CD1c-positive myeloid dendritic cell (primary cell): ENCODE data around the gene CCDC148.

Experiments
- DNase-seq: peaks from one replicate; pipeline ENCODE4 v3.0.0-alpha.2; 2016; ENCODE audit errors: extremely low spot score

The CCDC148 gene

GRCh38 chr2:158212301-158212700, 244.3 kb downstream of the CCDC148 start:
- no peak for DNase-seq

DNA sequence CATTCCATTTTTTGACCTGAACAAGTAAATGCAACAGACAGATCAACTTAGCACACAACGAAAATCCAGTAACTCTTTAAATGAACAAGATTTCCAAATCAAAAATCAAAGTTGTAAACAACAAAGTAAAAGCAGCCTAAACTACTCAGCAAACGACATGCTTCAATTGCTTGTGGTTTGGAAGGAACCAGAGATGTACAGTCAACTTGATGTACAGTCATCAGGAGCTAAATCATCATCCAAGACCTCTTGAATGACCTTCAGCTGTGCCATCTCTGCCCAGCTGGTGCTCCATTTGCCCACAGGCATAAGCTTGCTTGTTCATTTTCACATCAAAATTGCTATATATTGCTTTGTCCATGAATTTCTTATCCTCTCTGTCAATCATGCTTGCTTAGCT, 245.1 kb downstream of the CCDC148 start:
- DNase-seq = no peak

- DNase-seq = no peak
Measured at GRCh38 chr2:158207354-158207753, 249.2 kb downstream of the CCDC148 start.

GRCh38 chr2:158205215-158205614, 251.3 kb downstream of the CCDC148 start:
- no peak for DNase-seq

- DNase-seq = no peak
Measured at GRCh38 chr2:158204741-158205165, 251.8 kb downstream of the CCDC148 start.

DNA sequence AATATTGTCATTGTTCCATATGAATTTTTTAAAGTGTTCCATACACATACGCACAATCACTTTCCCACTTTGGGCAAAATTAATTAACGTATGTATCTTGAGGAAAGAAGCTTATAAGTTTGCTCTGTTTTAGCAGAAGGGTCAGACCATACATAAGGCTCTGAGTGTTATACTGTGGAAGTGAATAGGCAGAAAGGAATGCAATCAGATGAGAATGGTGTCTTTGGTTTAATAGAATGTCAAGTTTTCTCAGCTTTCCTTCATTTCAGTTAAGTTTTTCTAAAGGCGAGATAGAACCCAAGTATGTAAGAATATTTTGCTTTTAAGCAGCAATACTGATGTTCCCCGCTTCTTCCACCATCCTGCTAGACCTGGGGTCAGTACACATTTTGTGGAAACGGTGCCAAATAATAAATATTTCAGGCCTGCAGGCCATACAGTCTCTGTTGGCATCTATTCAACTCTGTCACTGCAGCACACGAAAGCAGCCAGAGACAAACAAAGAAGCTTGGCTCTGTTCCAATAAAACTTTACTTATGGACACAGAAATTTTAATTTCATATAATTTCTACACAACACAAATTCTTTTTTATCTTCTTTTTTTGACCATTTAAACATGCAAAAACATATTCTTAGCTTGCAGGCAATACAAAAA, 254.3 kb downstream of the CCDC148 start:
- DNase-seq = no peak

DNA sequence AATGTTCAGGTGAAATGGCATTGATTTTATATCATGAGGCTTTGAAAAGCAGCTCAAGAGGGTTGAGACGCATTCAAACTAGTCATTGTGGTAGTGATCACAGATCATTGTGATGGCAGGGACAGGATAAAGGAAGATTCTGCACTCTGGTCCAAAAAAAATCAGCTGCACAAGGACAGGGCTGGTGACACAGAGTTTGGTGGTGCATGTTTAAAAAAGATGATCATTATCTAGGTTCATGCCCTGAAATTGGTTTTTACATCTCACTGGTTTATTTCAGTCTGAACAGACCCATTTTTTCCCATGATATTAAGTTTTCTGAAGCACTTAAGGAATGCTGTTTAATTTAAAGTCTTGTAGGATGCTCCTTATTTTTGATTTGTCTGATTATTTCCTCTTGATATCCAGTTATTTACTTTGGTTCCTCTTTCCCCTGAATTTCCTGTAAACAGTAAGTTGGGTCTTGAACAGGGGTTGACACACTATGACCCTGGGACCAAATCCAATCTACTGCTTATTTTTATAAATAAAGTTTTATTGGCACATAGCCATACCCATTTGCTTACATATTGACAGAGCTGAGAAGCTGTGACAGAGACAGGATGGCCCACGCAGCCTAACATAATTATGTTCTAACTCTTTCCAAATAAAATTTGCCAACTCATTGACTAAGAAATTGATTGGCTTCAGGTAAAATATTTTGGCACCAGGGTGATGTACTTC, 256.5 kb downstream of the CCDC148 start:
- DNase-seq = no peak

DNA sequence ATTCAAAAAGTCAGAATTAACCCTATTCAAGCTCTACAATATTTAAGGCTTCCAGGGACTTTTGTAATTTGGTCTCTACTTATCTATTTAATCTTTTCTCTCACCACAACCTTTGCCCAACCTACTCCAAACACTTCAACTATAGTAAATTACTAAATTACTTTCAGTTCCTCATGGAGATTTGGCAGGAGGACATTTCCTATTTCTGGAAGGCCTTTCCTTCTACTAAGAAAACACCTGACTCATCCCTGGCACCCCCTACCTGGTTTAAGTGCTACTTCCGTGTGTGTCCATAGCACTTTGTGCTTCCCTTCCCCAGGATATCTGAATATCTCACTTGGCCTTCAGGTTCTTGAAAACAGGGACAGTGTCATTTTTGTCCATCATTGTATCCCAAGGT, 258.6 kb downstream of the CCDC148 start:
- DNase-seq = peak; percentile 57

GRCh38 chr2:158194229-158194628, 262.3 kb downstream of the CCDC148 start:
- no peak for DNase-seq

- DNase-seq = no peak
Measured at GRCh38 chr2:158192515-158193443, 263.8 kb downstream of the CCDC148 start.

DNA sequence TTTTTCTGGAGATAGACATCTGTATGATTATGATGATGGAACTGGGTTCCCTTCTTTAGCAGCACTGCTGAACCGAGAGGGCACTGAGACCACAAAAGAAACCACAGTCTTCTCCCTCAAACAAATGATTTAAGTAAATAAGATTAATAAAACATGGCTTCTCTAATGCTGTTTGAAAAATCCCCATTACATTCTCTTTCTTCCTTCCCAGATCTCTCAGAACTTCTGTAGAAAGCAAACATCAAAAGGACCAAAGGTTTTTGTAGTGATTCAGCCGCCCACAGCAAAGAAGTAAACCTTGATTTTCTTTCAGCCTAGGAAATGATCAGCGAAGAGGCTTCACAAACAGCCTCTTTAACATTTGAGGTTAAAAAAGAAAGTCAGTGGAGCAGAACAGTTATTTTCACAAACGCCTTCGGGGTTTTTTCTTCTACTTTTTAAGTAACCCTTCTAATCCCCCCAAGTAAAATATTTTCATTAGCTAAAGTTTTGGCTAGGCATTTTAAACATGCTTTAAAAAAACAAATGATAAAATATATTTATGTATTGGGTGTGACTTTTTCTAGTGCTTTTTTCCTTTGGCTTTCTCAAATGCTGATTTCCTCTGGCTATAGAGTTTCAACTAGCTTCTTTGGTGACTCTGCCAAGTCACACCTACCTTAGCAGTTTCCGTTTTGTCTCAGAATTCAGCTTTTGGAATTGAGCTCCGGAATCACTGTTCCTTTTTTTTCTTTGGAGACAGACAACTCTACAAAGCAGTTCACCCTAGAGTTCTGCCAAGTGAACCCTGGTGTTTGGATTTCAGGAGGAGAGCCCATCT, 265.3 kb downstream of the CCDC148 start:
- DNase-seq = no peak

DNA sequence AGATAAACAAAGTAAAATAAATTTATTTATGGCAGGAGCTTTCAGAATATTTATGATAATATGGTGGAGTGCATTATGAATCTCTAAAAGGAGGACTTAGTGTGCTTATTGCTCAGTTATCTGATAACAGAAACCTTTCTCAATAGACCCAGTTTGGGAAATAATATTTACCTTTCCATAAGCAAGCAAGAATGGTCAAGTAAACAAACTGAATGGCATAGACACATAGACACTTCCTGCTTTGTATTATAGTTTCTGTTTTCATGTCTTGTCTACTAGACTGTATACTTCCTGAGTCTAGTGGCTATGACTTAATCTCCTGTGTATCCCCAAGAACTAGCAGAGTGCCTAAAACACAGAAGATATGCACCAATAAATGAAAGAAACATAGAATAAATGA, 267.0 kb downstream of the CCDC148 start:
- DNase-seq = no peak

GRCh38 chr2:158187908-158188307, 268.6 kb downstream of the CCDC148 start:
- DNase-seq = no peak

GRCh38 chr2:158184556-158185343, 271.8 kb downstream of the CCDC148 start:
- DNase-seq = no peak

DNA sequence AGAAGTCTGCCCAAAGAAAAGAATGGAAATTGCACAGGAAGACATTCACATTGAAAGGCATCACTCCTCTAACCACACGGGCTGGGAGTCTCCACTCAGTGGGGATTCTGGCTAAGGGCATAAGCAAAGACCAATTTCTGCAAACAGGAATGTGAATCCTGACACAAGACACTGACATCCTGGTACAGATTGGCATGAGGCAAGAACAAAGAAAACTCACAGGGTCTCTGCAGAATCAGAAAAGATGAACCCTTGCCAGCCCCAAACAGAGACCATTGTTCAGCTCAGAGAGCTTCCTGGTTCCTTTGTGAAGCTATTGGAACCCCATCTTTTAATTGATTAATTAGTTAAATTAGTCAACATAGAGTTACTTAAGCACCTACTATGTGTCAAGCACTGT, 272.6 kb downstream of the CCDC148 start:
- no peak for DNase-seq

DNA sequence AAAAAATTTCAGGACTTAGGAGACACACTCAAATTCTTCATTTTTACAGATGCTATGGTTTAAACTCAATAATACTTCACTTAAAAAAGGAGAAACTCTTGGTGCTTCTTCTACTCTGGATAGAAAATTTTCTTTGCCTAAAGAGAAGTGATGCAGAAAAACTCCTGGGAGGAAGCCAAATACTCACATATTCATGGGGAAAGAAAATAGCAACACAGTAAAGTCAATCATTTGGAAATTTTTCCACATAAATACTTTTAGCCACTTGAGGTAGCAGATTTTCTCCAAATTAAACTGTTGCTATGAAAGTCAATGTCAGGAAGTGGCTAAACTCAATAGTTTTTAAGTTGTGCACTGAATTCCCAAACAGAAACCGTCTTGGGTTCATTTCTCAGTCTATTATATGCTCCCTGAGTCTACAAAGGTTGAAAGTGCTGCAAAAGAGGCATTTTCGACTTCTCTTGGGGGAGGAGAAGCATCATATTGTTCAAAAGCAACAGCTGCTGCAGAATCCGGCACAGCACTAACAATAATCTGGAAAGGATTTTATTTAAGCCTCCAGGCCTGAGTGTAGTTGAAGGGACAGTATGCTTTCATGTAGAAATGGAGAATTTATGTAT, 273.8 kb downstream of the CCDC148 start:
- no peak for DNase-seq

DNA sequence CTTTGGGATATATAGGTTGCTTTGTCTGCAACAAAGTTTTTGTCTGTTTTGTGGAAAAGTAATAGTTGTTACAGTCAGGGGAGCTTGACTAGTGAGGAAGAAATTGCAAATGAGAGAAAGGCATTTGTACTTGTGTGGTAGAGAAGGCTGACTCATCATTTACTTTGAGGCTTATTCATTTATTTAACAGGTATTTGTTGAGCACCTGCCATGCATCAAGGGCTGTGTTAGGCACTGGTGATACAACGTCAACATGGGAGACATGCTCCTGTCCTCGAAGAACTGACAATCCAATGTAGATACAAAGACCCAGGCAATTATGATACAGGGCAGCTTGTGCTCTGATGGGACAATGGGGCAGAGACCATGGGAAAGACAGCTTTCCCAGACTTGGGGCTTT, 275.4 kb downstream of the CCDC148 start:
- no peak for DNase-seq

DNA sequence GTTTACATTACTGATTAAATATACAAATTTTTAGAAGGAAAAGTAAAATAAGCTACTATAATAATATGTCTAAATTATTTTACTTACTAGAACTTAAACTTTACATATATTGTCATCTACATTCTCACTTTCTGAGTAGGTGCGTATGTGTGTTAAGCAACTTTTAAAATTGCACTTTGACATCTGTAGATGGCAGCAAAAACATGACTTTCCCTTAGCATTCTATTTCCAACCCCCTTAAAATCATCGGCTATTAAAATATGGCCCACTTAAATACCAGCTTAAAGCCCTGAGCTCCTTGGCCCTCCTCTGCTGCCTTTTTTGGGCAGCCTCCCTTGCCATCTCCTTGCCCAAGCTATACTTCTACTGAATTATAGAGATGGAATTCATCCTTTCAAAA, 276.9 kb downstream of the CCDC148 start:
- peak; percentile 11 for DNase-seq

DNA sequence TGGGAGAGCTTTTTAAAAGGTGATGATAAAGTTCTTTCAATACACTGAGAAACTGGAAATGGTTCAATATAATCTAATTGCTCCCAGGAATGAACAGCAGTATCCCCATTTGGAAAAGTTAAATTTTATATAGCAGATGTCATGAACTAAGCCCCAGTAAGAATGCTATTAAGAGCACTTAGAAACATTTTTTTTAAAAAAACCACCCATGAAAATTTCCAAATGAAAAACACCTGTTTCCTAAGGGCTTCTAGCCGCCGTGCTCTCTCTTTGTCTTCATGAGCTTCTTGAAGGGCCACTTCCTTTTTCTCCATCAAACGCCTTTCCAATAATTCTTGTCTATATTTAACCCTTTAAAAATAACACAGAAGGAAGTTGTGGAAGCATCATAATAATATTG, 277.9 kb downstream of the CCDC148 start:
- no peak for DNase-seq

DNA sequence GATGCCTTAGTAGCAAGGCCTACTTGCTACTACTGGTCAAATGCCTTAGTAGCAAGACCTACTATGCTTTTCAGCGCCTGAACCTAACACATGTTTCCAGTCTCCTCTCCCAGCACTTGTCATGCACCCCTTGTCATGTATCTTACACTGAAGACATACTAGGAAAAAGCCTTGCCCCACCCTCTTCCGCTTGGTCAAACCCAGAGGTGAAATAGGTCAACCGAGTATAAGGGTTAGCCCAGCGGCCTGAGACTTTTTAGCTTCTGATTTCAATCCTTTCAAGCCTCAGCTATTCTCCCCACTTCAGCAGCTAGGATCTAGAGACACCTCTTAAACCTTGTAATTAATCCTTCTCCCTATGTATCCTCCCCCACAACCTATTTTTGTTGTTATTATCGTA, 281.6 kb downstream of the CCDC148 start:
- no peak for DNase-seq
